Hematopoietic multipotent progenitor cell treated with erythropoietin and hydrocortisone succinate and interleukin-3 and kit ligand, for 17 days (in vitro differentiated cells): ENCODE data around the gene SNAP29.
"Not testable (repeated sequence)": the region's sequence is repeated elsewhere in the genome, so short reads cannot be mapped to it uniquely, and the experiment has no call there.

Experiments used
- DNase-seq: peaks from one replicate; pipeline ENCODE4 v3.0.0-alpha.2; 2015; ENCODE audit warnings: low spot score

The SNAP29 gene

GRCh38 chr22:20901093-20902033 lies 42.6 kb downstream of the SNAP29 start:
- DNase-seq: not testable (repeated sequence)

GRCh38 chr22:20903093-20903492 lies 44.3 kb downstream of the SNAP29 start:
- DNase-seq: no peak

- DNase-seq: no peak
Observed at GRCh38 chr22:20904008-20904979, 45.5 kb downstream of the SNAP29 start.

GRCh38 chr22:20904980-20905355 lies 46.2 kb downstream of the SNAP29 start:
- DNase-seq: no peak

- no peak for DNase-seq
Observed at GRCh38 chr22:20905415-20906386, 46.9 kb downstream of the SNAP29 start.

- no peak for DNase-seq
Observed at GRCh38 chr22:20906387-20906767, 47.6 kb downstream of the SNAP29 start.

- DNase-seq: not testable (repeated sequence)
Observed at GRCh38 chr22:20908717-20909116, 49.9 kb downstream of the SNAP29 start.

GRCh38 chr22:20909543-20910303 lies 50.9 kb downstream of the SNAP29 start:
- DNase-seq: no peak

- DNase-seq: no peak
Observed at GRCh38 chr22:20912494-20912893, 53.7 kb downstream of the SNAP29 start.

GRCh38 chr22:20916916-20917810 lies 58.4 kb downstream of the SNAP29 start, which contains the start of gene CRKL:
Gene CRKL, plus strand, starts transcription at chr22:20917407. Its CDS starts 528 bp downstream, at chr22:20917935.
- DNase-seq: peak; percentile 98

- DNase-seq: peak; percentile 24
Observed at GRCh38 chr22:20918663-20919218, 59.9 kb downstream of the SNAP29 start.

GRCh38 chr22:20919718-20920117 lies 60.9 kb downstream of the SNAP29 start:
- DNase-seq: no peak

- DNase-seq: no peak
Observed at GRCh38 chr22:20920881-20921203, 62.0 kb downstream of the SNAP29 start.

- DNase-seq: no peak
Observed at GRCh38 chr22:20922141-20922751, 63.4 kb downstream of the SNAP29 start.

- DNase-seq: no peak
Observed at GRCh38 chr22:20926243-20926642, 67.4 kb downstream of the SNAP29 start.

GRCh38 chr22:20927940-20928572 lies 69.2 kb downstream of the SNAP29 start:
- no peak for DNase-seq

GRCh38 chr22:20928573-20928967 lies 69.8 kb downstream of the SNAP29 start:
- DNase-seq: no peak

- no peak for DNase-seq
Observed at GRCh38 chr22:20930004-20930403, 71.2 kb downstream of the SNAP29 start.
